ENCODE results near the gene GRIK2.

Gene GRIK2

DNA sequence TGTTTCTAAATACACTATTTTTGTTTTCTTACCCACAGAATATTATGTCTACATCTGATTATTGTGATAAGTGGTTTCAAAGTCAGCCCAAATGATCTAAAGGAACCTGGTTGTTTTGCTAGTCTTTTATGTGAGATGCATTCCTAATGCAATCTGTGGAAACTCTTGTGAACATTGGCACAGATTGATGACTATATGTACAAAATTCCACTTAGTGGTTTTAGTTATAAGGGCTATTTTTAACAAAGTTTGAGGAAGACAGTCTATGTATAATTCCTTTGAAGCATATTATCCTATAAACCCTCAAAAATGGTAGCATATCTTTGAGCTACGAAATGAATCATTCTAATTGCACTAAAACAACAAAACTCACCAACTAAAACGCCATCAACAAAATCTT lies 140.9 kb downstream of the GRIK2 start:
- Histone ChIP-seq H3K36me3 (ENCODE audit: insufficient read depth, low read length) (no peaks in the 10 kb centered on the region), H3K4me3 (ENCODE audit: low read depth, low read length) (peak overlapping the region; percentile 18; the same call in 1 of the 2 replicates), H3K79me2 (ENCODE audit: control insufficient read depth, insufficient read depth, low read length, unreplicated experiment) (no peaks in the 10 kb centered on the region), H2AFZ (ENCODE audit: low read length, unreplicated experiment) (peak overlapping the region; percentile 61), H3K4me1 (ENCODE audit: control insufficient read depth, insufficient read depth, low read length, unreplicated experiment) (peaks cover 15% of the 10 kb centered on the region), H3K27me3 (ENCODE audit: insufficient read depth, low read length) (no peaks in the 10 kb centered on the region), H3K27ac (ENCODE audit: low read depth, low read length) (no peak overlapping the region)

DNA sequence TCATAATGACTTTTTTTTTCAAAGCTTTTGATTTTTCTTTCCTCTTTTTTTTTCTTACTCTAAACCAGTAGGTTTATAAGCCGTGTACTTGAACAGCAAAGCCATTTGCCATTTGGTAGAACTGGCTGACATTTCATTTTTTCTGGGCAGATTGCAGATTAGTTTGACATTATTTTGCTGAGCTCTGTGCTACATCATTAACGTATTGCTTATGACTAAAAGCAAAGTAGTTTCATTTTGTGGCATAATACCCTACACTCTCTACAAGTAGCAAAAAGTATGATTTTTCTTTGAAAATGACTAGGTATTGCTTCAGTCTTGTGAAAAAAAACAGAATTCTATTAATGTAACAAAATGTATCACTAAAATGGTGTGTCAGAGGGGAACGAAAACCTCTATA lies 141.3 kb downstream of the GRIK2 start:
- Histone ChIP-seq H3K4me1 (ENCODE audit: control insufficient read depth, insufficient read depth, low read length, unreplicated experiment) (peaks cover 19% of the 10 kb centered on the region), H3K36me3 (ENCODE audit: insufficient read depth, low read length) (no peaks in the 10 kb centered on the region), H3K27ac (ENCODE audit: low read depth, low read length) (no peak overlapping the region), H3K4me3 (ENCODE audit: low read depth, low read length) (peak overlapping the region; percentile 18; the same call in 1 of the 2 replicates), H2AFZ (ENCODE audit: low read length, unreplicated experiment) (peak overlapping the region; percentile 61), H3K79me2 (ENCODE audit: control insufficient read depth, insufficient read depth, low read length, unreplicated experiment) (no peaks in the 10 kb centered on the region), H3K27me3 (ENCODE audit: insufficient read depth, low read length) (no peaks in the 10 kb centered on the region)

DNA sequence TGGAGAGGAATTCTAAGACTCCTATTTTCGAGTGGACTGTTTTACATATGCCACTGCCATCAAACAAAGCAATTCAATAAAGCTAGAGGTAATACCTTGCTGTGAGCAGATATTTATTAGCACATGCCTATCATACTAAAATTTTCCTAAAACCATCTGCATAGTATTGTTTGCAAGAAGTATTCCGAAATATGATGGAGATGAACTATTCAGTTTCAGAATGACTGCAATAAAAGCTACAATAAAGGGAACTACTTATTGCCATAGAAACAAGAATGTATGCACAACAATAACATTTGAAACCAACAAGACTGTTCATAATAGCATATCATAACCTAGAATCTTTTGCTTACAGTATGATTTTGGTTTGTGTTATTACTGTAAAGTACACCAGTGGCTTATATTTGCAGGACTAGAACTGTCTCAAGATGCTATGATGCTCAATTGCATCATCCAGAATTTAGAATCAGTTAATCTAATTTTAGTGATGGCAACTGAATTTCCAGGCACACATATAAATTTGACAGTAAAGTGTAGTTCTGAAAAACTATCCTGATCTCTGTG lies 144.3 kb downstream of the GRIK2 start:
- peaks cover 25% of the 10 kb centered on the region for H3K4me1 ChIP-seq (ENCODE audit: control insufficient read depth, insufficient read depth, low read length, unreplicated experiment)
- no peaks in the 10 kb centered on the region for H3K79me2 ChIP-seq (ENCODE audit: control insufficient read depth, insufficient read depth, low read length, unreplicated experiment)
- no peak overlapping the region for H3K4me3 ChIP-seq (ENCODE audit: low read depth, low read length)
- H2AFZ ChIP-seq (ENCODE audit: low read length, unreplicated experiment) = no peak overlapping the region
- H3K27ac ChIP-seq (ENCODE audit: low read depth, low read length) = no peak overlapping the region
- H3K27me3 ChIP-seq (ENCODE audit: insufficient read depth, low read length) = no peaks in the 10 kb centered on the region
- H3K36me3 ChIP-seq (ENCODE audit: insufficient read depth, low read length) = no peaks in the 10 kb centered on the region

DNA sequence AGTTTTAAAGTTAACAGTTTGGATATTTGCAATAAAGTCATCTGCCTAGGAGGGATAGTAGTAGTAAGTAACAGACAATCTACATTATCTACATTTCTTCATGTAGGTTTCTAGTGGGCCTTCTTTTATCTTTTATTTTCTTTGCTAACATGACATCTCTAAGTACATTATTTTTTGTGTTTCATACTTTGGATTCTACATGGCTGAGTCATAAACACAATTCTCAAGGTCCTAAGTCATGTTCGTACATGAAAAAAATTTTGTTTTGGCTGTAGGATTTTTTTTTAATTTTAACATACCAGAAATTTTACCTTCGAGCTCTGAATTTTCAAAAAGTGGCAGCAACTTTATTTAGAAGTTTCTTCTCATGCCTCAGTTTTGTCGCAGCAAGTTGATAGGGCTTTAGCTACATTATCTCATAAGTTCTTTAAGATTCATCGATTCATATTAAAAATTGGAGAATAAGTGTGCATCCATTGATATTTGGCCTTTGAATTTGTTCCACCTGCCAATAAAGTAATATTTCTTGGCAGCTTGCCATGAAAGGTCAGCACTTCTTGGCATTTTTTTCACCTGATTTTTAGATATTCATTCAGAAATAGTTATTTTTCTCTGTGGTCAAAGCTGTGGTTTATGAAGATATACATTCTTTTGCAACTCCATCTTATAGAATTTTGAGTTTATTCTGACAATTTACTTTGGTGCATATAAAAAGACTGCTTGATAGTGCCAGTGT lies 146.2 kb downstream of the GRIK2 start:
- H3K79me2 ChIP-seq (ENCODE audit: control insufficient read depth, insufficient read depth, low read length, unreplicated experiment) = no peaks in the 10 kb centered on the region
- peak overlapping the region; percentile 60 for H3K27ac ChIP-seq (ENCODE audit: low read depth, low read length)
- no peak overlapping the region for H3K4me3 ChIP-seq (ENCODE audit: low read depth, low read length)
- H3K27me3 ChIP-seq (ENCODE audit: insufficient read depth, low read length) = no peaks in the 10 kb centered on the region
- H2AFZ ChIP-seq (ENCODE audit: low read length, unreplicated experiment) = peak overlapping the region; percentile 42
- H3K36me3 ChIP-seq (ENCODE audit: insufficient read depth, low read length) = no peaks in the 10 kb centered on the region
- H3K4me1 ChIP-seq (ENCODE audit: control insufficient read depth, insufficient read depth, low read length, unreplicated experiment) = peaks cover 30% of the 10 kb centered on the region

DNA sequence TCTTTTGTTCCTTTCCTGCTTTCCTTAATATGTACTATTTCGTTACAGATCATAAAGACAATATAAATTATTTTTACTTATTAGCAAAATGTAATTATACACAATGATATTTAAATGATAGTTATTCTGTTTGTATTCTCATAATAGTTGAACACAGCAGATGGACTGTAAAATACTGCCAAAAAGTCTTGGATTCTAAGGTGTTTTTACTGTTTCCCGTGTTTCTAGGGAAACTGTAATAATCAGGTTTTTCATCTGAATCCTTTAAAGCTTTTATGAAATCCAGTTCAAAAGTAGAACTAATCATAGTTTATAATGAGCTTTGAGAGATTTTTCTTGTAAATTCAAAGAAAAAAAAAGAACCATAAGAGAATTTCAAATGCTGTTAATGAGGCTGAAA lies 148.4 kb downstream of the GRIK2 start:
- no peaks in the 10 kb centered on the region for H3K36me3 ChIP-seq (ENCODE audit: insufficient read depth, low read length)
- no peak overlapping the region for H3K4me3 ChIP-seq (ENCODE audit: low read depth, low read length)
- H3K4me1 ChIP-seq (ENCODE audit: control insufficient read depth, insufficient read depth, low read length, unreplicated experiment) = peaks cover 42% of the 10 kb centered on the region
- H3K79me2 ChIP-seq (ENCODE audit: control insufficient read depth, insufficient read depth, low read length, unreplicated experiment) = no peaks in the 10 kb centered on the region
- no peak overlapping the region for H2AFZ ChIP-seq (ENCODE audit: low read length, unreplicated experiment)
- no peaks in the 10 kb centered on the region for H3K27me3 ChIP-seq (ENCODE audit: insufficient read depth, low read length)
- no peak overlapping the region for H3K27ac ChIP-seq (ENCODE audit: low read depth, low read length)

DNA sequence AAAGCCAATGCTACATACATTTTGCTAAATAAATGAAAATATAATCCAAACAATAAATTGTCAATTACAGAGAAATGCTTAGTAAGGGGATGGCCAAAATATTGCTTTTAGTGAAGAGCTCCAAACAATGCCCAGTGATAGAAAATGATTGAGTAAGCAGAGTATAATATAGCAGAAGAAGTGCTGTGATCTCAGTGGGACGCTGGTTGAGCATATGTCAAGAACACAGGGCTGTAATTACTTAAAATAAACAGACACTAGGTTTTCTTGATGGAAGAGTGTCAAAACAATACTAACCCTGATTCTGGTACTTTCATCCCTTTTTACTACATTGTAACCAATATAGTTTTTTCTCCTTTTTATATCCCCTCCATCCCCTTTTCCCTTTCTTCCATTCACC lies 150.3 kb downstream of the GRIK2 start:
- no peaks in the 10 kb centered on the region for H3K36me3 ChIP-seq (ENCODE audit: insufficient read depth, low read length)
- no peaks in the 10 kb centered on the region for H3K79me2 ChIP-seq (ENCODE audit: control insufficient read depth, insufficient read depth, low read length, unreplicated experiment)
- H3K4me1 ChIP-seq (ENCODE audit: control insufficient read depth, insufficient read depth, low read length, unreplicated experiment) = peaks cover 40% of the 10 kb centered on the region
- no peak overlapping the region for H2AFZ ChIP-seq (ENCODE audit: low read length, unreplicated experiment)
- H3K4me3 ChIP-seq (ENCODE audit: low read depth, low read length) = no peak overlapping the region
- H3K27me3 ChIP-seq (ENCODE audit: insufficient read depth, low read length) = no peaks in the 10 kb centered on the region
- no peak overlapping the region for H3K27ac ChIP-seq (ENCODE audit: low read depth, low read length)

DNA sequence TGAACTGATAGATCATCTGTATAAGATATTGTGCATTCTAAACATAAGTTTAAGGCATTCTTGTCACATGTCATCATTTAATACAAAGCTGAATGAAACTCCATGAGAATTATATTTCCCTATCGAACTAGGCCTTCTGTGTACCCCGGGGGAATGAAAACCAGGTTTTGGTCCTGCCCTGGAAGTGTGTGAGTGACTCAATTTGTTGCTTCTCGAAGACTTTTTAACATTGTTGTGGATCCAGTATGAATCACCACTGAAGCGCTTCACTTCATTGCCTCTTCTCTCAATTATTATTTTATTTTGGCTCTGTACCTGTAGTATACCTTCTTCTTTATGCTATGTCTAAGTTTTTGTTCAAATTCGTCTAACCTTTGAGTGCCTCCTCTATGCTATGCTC lies 150.8 kb downstream of the GRIK2 start:
- no peaks in the 10 kb centered on the region for H3K27me3 ChIP-seq (ENCODE audit: insufficient read depth, low read length)
- no peak overlapping the region for H3K4me3 ChIP-seq (ENCODE audit: low read depth, low read length)
- peaks cover 35% of the 10 kb centered on the region for H3K4me1 ChIP-seq (ENCODE audit: control insufficient read depth, insufficient read depth, low read length, unreplicated experiment)
- peak overlapping the region; percentile 47 for H2AFZ ChIP-seq (ENCODE audit: low read length, unreplicated experiment)
- no peaks in the 10 kb centered on the region for H3K79me2 ChIP-seq (ENCODE audit: control insufficient read depth, insufficient read depth, low read length, unreplicated experiment)
- H3K36me3 ChIP-seq (ENCODE audit: insufficient read depth, low read length) = no peaks in the 10 kb centered on the region
- no peak overlapping the region for H3K27ac ChIP-seq (ENCODE audit: low read depth, low read length)

DNA sequence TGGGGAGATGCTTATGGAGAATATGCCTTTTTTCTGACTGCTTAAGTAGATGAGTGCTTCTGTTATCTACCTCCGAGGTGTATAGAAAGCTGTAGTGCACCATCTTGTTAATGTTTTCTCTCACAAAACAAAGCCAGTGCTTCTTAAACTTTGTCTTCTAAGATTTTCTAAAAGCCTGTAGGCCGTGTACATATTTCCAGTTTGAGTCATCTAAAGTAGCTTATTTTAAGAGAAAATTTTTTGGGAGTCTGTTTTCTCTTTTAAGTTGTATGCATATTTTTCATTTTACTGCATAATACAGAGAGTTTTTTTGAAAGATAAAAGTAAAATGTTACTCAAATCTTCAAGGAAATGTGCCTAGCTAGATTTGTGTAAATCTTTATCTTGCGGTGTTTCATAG lies 151.7 kb downstream of the GRIK2 start:
- Histone ChIP-seq H3K79me2 (ENCODE audit: control insufficient read depth, insufficient read depth, low read length, unreplicated experiment) (no peaks in the 10 kb centered on the region), H3K4me1 (ENCODE audit: control insufficient read depth, insufficient read depth, low read length, unreplicated experiment) (peaks cover 26% of the 10 kb centered on the region), H3K27ac (ENCODE audit: low read depth, low read length) (peak overlapping the region; percentile 43), H3K4me3 (ENCODE audit: low read depth, low read length) (no peak overlapping the region), H2AFZ (ENCODE audit: low read length, unreplicated experiment) (peak overlapping the region; percentile 64), H3K27me3 (ENCODE audit: insufficient read depth, low read length) (no peaks in the 10 kb centered on the region), H3K36me3 (ENCODE audit: insufficient read depth, low read length) (no peaks in the 10 kb centered on the region)

DNA sequence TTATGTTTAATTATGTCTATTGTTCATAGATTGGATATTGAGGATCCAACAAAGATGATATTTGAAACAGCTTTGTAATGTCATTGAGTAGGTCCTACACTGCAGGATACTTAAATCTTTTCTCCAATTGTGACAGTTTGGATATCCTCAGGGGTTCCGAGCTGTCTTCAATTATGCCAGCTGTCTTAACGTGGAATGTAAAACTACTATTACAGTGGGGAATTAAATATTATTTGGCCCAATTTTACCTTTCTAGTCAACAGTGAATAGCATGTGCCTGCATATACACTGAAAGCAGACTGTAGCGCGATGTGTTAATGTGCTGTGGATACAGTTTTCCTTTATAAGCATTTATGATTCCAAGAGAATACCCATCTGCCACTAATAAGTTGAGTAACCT lies 156.9 kb downstream of the GRIK2 start:
- Histone ChIP-seq H2AFZ (ENCODE audit: low read length, unreplicated experiment) (no peak overlapping the region), H3K27ac (ENCODE audit: low read depth, low read length) (no peak overlapping the region), H3K36me3 (ENCODE audit: insufficient read depth, low read length) (no peaks in the 10 kb centered on the region), H3K4me3 (ENCODE audit: low read depth, low read length) (no peak overlapping the region), H3K79me2 (ENCODE audit: control insufficient read depth, insufficient read depth, low read length, unreplicated experiment) (no peaks in the 10 kb centered on the region), H3K4me1 (ENCODE audit: control insufficient read depth, insufficient read depth, low read length, unreplicated experiment) (peaks cover 8% of the 10 kb centered on the region), H3K27me3 (ENCODE audit: insufficient read depth, low read length) (no peaks in the 10 kb centered on the region)

DNA sequence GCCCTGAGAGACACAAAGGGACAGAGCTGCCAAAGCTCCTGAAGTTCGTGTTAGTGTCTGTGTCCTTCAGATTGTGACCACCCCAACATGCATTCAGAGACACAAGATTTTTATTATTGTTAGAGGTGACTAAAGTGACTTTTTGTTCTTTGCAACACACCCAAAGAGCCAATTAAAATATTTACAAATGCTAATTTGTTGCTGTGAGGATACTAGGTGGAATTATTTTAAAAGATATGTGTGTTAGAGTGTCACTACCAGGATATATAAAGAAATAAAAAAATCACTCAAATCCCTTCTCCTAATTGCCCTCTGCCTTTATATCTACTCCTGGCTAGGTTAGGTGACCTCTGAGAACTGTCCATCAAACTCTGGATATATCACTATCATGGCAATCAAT lies 160.7 kb downstream of the GRIK2 start:
- Histone ChIP-seq H3K27me3 (ENCODE audit: insufficient read depth, low read length) (no peaks in the 10 kb centered on the region), H2AFZ (ENCODE audit: low read length, unreplicated experiment) (no peak overlapping the region), H3K27ac (ENCODE audit: low read depth, low read length) (no peak overlapping the region), H3K79me2 (ENCODE audit: control insufficient read depth, insufficient read depth, low read length, unreplicated experiment) (no peaks in the 10 kb centered on the region), H3K36me3 (ENCODE audit: insufficient read depth, low read length) (no peaks in the 10 kb centered on the region), H3K4me3 (ENCODE audit: low read depth, low read length) (no peak overlapping the region), H3K4me1 (ENCODE audit: control insufficient read depth, insufficient read depth, low read length, unreplicated experiment) (no peaks in the 10 kb centered on the region)

DNA sequence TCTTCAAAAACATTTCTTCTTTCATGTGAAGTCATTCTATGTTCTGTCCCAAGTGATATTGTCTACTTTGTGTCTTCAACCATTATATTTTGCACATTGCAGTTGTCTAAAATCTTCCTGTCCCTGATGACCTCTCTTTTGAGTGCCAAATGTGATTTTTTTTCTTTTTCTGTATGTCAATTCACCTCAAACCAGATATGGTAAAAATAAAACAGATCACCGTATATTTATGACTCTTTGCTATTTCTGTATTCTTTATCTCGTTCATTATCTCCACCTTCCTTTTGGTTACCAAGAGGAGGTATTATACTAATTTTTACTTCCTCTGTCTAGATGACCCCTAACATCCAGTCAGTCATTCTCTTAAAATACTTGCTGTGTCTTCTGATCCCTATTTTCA lies 165.2 kb downstream of the GRIK2 start:
- Histone ChIP-seq H3K79me2 (ENCODE audit: control insufficient read depth, insufficient read depth, low read length, unreplicated experiment) (no peaks in the 10 kb centered on the region), H3K4me1 (ENCODE audit: control insufficient read depth, insufficient read depth, low read length, unreplicated experiment) (no peaks in the 10 kb centered on the region), H3K4me3 (ENCODE audit: low read depth, low read length) (no peak overlapping the region), H3K27ac (ENCODE audit: low read depth, low read length) (no peak overlapping the region), H3K36me3 (ENCODE audit: insufficient read depth, low read length) (no peaks in the 10 kb centered on the region), H3K27me3 (ENCODE audit: insufficient read depth, low read length) (no peaks in the 10 kb centered on the region), H2AFZ (ENCODE audit: low read length, unreplicated experiment) (no peak overlapping the region)

Measured in ACC112 (cell line).